Ovary (tissue), 3 donors: ENCODE data around the gene SRPK3.

ENCODE experiments used
- POLR2A ChIP-seq: fragments of 450-650 bp; IDR thresholded peaks from one replicate; pipeline ENCODE4 v1.6.1; 2017; ENCODE audit warnings: antibody characterized with exemption, mild to moderate bottlenecking, moderate library complexity
- TF ChIP-seq, protein P1 (sequence below), 3 donors: fragments of 450-650 bp in 2 of 3; fragments of 200-600 bp in 1 of 3; IDR thresholded peaks; one replicate each; pipeline versions ENCODE4 v1.5.1 to v1.8.0; 2016 to 2022; ENCODE audit warnings: antibody characterized with exemption in 3 of 3, mild to moderate bottlenecking in 1 of 3
- donor health status: DM: no; HTN: no; CAD: no.

DNA sequence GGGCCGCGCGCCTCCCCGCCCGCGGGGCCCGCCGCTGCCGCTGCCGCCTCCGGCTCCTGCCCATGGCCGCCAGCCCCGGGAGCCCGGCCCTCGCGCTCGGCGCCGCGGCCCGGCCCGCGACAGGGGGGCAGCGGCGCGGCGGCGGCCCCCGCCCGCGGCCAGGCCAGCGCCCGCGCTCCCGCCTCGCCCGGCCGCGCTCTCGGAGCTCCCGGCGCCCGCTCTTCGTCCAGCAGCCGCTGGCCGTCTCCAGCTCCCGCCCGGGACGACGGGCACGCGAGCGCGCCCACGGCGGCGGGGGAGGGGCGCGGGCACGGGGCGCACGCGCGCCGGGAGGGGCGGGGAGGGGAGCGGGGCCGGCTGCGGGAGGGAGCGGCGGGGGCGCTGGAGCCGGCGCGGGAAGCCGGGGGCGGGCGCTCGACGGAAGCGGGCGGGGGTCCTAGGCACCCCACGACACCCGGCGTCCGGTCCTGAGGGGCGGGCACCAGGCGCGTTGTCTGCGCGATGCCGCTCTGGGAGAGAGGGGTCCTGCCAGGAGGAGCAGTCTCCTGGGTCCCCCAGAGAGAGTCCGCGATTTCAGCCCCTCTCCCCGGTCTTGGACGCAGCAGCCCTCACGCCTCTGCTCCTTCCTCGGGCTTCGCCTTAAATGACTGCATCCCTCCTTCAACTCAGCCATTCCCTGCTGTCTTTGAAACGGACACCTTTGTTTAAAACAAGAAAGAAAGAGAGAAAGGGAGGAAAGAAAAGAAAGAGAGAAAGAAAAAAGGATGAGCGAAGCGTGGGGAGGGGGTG lies 50.0 kb downstream of the SRPK3 start:
- TF ChIP-seq, protein P1, sequence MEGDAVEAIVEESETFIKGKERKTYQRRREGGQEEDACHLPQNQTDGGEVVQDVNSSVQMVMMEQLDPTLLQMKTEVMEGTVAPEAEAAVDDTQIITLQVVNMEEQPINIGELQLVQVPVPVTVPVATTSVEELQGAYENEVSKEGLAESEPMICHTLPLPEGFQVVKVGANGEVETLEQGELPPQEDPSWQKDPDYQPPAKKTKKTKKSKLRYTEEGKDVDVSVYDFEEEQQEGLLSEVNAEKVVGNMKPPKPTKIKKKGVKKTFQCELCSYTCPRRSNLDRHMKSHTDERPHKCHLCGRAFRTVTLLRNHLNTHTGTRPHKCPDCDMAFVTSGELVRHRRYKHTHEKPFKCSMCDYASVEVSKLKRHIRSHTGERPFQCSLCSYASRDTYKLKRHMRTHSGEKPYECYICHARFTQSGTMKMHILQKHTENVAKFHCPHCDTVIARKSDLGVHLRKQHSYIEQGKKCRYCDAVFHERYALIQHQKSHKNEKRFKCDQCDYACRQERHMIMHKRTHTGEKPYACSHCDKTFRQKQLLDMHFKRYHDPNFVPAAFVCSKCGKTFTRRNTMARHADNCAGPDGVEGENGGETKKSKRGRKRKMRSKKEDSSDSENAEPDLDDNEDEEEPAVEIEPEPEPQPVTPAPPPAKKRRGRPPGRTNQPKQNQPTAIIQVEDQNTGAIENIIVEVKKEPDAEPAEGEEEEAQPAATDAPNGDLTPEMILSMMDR (IDR thresholded peaks at IDR 0.05): no peak
- no peak for TF ChIP-seq POLR2A
